A673 (cell line): ENCODE measurements around the gene TMEM178A. TPM values are rescaled to one million over a fixed set of nuclear protein-coding genes. Genes with fewer than 3 reads are reported as not detected.

ENCODE experiments used
- BruUV-seq: library from RNA; stranded (reverse); fragments of 400-500 nt; replicated peaks from 2 replicates; lab custom pipeline; 2021; lab: Mats Ljungman, UMichigan
- CTCF ChIA-PET: fragments of 300-600 bp; sonication (Branson Sonifier 250); formaldehyde crosslinking; loops from one replicate; lab custom pipeline; 2022; ENCODE audit warnings: antibody characterized with exemption; lab: Charles Lee
- POLR2A ChIA-PET: fragments of 300-600 bp; sonication (Branson Sonifier 250); formaldehyde crosslinking; loops from one replicate; lab custom pipeline; 2022; ENCODE audit warnings: antibody characterized with exemption; ENCODE audit not compliant: low non-redundant PET; lab: Charles Lee
- DNase-seq: peaks from one replicate; pipeline ENCODE4 v3.0.0-alpha.2; 2015; ENCODE audit warnings: low spot score
- H3K27ac ChIP-seq: fragments of 200-600 bp; sonication (generic); 2 replicates; pipeline ENCODE4 v1.5.1; 2016; ENCODE audit warnings: mixed run types, low read depth, mild to moderate bottlenecking, mixed read lengths, antibody characterized with exemption, low read length; ENCODE audit not compliant: poor library complexity, severe bottlenecking
- H3K27me3 ChIP-seq: fragments of 200-600 bp; sonication (generic); replicated peaks from 2 replicates; pipeline ENCODE4 v1.6.1; 2017; ENCODE audit warnings: mixed run types, low read depth, mild to moderate bottlenecking, mixed read lengths, antibody characterized with exemption, low read length; ENCODE audit not compliant: insufficient read depth, poor library complexity
- H3K36me3 ChIP-seq: fragments of 200-600 bp; sonication (generic); 2 replicates; pipeline ENCODE4 v1.6.1; 2016; ENCODE audit warnings: mixed run types, mild to moderate bottlenecking, mixed read lengths, antibody characterized with exemption, low read length; ENCODE audit not compliant: insufficient read depth, poor library complexity, severe bottlenecking
- H3K4me1 ChIP-seq: fragments of 200-600 bp; sonication (generic); 2 replicates; pipeline ENCODE4 v1.6.1; 2017; ENCODE audit warnings: mixed run types, mild to moderate bottlenecking, mixed read lengths, antibody characterized with exemption, low read length; ENCODE audit not compliant: insufficient read depth, poor library complexity, severe bottlenecking
- H3K4me3 ChIP-seq: fragments of 200-600 bp; sonication (generic); 2 replicates; pipeline ENCODE4 v1.5.1; 2016; ENCODE audit warnings: low read depth, mixed run types, mild to moderate bottlenecking, mixed read lengths, low read length; ENCODE audit not compliant: poor library complexity, severe bottlenecking
- H3K9me3 ChIP-seq: fragments of 200-600 bp; sonication (generic); 2 replicates; pipeline ENCODE4 v1.6.1; 2016; ENCODE audit warnings: mixed run types, low read depth, mild to moderate bottlenecking, mixed read lengths, antibody characterized with exemption, low read length; ENCODE audit not compliant: poor library complexity, severe bottlenecking
- EZH2 ChIP-seq: fragments of 200-600 bp; sonication (generic); IDR thresholded peaks from 2 replicates; pipeline ENCODE4 v1.6.1; 2017; ENCODE audit warnings: borderline replicate concordance, low read depth, mild to moderate bottlenecking, mixed read lengths, antibody characterized with exemption, low read length; ENCODE audit not compliant: poor library complexity, severe bottlenecking
- intact Hi-C: fragments of 100-400 bp; cut with micrococcal nuclease; formaldehyde crosslinking; loops from one replicate; pipeline ENCODE4 v1.10.0; 2022; ENCODE audit not compliant: unreplicated experiment
- total RNA-seq: library from RNA; stranded (reverse); gene quantifications from 2 replicates; pipeline ENCODE4 v1.2.3, GENCODE V29; 2021
- TF ChIP-seq, protein P1 (sequence below): fragments of 300-800, 200-600 bp; sonication (generic); conservative IDR thresholded peaks from 2 replicates; pipeline ENCODE4 v1.5.1; 2017; ENCODE audit warnings: low read depth, mild to moderate bottlenecking, antibody characterized with exemption, low read length, moderate library complexity, mixed read lengths

TMEM178A gene
- total RNA-seq, 1 experiment from 2014 or later: 0.21 TPM

DNA sequence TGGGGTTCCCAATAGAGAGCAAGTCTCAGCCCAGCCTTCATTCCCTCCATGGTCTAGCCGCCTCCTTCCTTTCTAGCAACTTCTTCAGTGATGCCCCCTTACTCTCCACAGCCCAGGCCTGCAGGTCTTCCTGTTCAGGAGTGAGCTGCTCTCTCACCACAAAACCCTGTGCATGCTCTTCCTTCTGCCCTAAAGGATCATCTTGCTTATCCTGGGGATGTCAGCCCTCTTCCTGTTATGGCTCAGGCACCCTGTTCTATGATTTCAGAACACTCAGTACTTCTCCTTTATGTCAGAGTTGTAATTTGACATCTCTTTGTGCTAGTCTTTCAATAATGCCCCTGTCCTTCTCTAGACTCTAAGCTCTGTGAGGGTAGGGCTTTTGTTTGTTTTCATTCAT, 19.4 kb downstream of the TMEM178A start:
- Histone ChIP-seq H3K36me3 (no peaks in the 10 kb centered on the region), H3K27me3 (no peaks in the 10 kb centered on the region), H3K9me3 (no peaks in the 10 kb centered on the region), H3K4me3 (no peak overlapping the region), H3K27ac (no peak overlapping the region), H3K4me1 (no peaks in the 10 kb centered on the region)
- no TSS peak for BruUV-seq
- TF ChIP-seq EZH2: no peak
- POLR2A ChIA-PET: no interaction called here
- no peak for DNase-seq
- CTCF ChIA-PET: no interaction called here
- intact Hi-C loops: no loop called here

GRCh38 chr2:39686456-39686855, 20.7 kb downstream of the TMEM178A start:
- Histone ChIP-seq H3K4me1 (no peaks in the 10 kb centered on the region), H3K36me3 (no peaks in the 10 kb centered on the region), H3K4me3 (no peak overlapping the region), H3K27ac (no peak overlapping the region), H3K9me3 (no peaks in the 10 kb centered on the region), H3K27me3 (no peaks in the 10 kb centered on the region)
- no peak for DNase-seq
- ChIA-PET POLR2A (no interaction called here), CTCF (no interaction called here)
- intact Hi-C loops: no loop called here
- no peak for TF ChIP-seq EZH2
- TF ChIP-seq, protein P1, sequence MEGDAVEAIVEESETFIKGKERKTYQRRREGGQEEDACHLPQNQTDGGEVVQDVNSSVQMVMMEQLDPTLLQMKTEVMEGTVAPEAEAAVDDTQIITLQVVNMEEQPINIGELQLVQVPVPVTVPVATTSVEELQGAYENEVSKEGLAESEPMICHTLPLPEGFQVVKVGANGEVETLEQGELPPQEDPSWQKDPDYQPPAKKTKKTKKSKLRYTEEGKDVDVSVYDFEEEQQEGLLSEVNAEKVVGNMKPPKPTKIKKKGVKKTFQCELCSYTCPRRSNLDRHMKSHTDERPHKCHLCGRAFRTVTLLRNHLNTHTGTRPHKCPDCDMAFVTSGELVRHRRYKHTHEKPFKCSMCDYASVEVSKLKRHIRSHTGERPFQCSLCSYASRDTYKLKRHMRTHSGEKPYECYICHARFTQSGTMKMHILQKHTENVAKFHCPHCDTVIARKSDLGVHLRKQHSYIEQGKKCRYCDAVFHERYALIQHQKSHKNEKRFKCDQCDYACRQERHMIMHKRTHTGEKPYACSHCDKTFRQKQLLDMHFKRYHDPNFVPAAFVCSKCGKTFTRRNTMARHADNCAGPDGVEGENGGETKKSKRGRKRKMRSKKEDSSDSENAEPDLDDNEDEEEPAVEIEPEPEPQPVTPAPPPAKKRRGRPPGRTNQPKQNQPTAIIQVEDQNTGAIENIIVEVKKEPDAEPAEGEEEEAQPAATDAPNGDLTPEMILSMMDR: no peak
- no TSS peak for BruUV-seq

DNA sequence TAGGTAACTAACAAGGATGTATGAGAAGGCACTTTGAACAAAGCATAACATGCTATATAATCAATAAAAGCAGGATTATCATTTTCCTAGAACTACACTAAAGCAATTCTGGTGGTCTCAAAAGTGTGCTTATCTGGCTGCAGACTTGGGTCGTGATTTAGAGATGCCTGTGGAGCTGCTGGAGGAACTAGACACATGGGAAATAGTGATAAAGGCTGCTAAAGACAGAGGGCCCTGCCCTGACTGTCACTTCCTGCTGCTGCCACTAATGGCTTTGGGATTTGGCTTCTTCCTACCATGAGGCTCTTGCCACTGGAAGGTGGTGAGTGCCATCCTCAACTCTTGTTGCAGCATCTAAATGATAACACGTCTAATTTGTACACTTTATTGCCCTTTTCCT, 22.5 kb downstream of the TMEM178A start:
- intact Hi-C loops: no loop called here
- H3K27me3 ChIP-seq: no peaks in the 10 kb centered on the region
- no peaks in the 10 kb centered on the region for H3K4me1 ChIP-seq
- DNase-seq: no peak
- CTCF ChIA-PET: interaction anchor here (1.0 kb wide), 1 partner anchor 9 kb away, joined by 3 read pairs; no protein-coding TSS in a partner anchor
- POLR2A ChIA-PET: no interaction called here
- no peak overlapping the region for H3K4me3 ChIP-seq
- H3K9me3 ChIP-seq: no peaks in the 10 kb centered on the region
- TF ChIP-seq, protein P1: no peak
- TF ChIP-seq EZH2: no peak
- BruUV-seq: no TSS peak
- H3K27ac ChIP-seq: no peak overlapping the region
- no peaks in the 10 kb centered on the region for H3K36me3 ChIP-seq

DNA sequence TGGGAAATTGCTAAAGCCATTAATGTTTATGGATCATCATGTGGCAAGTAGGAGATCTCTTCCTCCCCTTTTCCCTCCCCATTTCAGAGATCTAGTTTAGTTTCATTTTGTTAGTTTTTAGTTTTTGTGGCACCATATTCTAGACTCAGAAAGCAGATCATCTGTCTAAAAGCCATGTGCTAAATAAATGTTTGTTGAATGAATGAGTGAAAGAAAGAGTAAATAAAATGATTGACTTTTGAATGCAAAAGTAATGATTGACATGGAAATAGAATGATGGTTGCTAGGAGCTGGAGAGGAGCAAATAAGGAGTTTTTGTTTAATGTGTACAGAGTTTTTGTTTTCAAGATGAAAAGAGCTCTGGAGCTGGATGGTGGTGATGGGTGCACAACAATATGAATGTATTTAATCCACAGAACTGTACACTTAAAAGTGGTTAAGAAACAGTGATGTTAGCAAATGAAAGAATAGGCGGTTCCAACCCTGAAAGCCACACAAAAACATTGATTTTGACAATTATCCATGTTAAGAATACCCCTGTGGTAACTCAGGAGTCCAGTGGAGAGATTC, 23.6 kb downstream of the TMEM178A start:
- no peak overlapping the region for H3K27ac ChIP-seq
- no peak for DNase-seq
- no peaks in the 10 kb centered on the region for H3K27me3 ChIP-seq
- TF ChIP-seq EZH2: no peak
- TF ChIP-seq, protein P1: no peak
- H3K9me3 ChIP-seq: no peaks in the 10 kb centered on the region
- no peak overlapping the region for H3K4me3 ChIP-seq
- H3K4me1 ChIP-seq: no peaks in the 10 kb centered on the region
- intact Hi-C loops: no loop called here
- ChIA-PET CTCF (interaction anchor here (1.0 kb wide), 1 partner anchor 8 kb away, joined by 3 read pairs; no protein-coding TSS in a partner anchor), POLR2A (no interaction called here)
- no TSS peak for BruUV-seq
- no peaks in the 10 kb centered on the region for H3K36me3 ChIP-seq
